ENCODE measurements around the gene HINFP.

- TF ChIP-seq, protein P1, sequence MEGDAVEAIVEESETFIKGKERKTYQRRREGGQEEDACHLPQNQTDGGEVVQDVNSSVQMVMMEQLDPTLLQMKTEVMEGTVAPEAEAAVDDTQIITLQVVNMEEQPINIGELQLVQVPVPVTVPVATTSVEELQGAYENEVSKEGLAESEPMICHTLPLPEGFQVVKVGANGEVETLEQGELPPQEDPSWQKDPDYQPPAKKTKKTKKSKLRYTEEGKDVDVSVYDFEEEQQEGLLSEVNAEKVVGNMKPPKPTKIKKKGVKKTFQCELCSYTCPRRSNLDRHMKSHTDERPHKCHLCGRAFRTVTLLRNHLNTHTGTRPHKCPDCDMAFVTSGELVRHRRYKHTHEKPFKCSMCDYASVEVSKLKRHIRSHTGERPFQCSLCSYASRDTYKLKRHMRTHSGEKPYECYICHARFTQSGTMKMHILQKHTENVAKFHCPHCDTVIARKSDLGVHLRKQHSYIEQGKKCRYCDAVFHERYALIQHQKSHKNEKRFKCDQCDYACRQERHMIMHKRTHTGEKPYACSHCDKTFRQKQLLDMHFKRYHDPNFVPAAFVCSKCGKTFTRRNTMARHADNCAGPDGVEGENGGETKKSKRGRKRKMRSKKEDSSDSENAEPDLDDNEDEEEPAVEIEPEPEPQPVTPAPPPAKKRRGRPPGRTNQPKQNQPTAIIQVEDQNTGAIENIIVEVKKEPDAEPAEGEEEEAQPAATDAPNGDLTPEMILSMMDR (conservative IDR thresholded peaks at IDR 0.05; ENCODE audit: low read length): no peak
- no peak for TF ChIP-seq EZH2phosphoT487 (IDR thresholded peaks at IDR 0.05; ENCODE audit: borderline replicate concordance)
Measured at GRCh38 chr11:119118227-119118626, 3.2 kb upstream of the HINFP start.
